OCI-LY1 (cell line): Measurements from ENCODE around the gene WIPF3.

Experiments used
- H2AFZ ChIP-seq: fragments of 200-600 bp; sonication (generic), shearing (Covaris generic); 2 replicates; pipeline ENCODE4 v1.6.0; 2014; ENCODE audit warnings: antibody characterized with exemption, mild to moderate bottlenecking, low read length
- H3F3A ChIP-seq: fragments of 200-600 bp; sonication (generic), shearing (Covaris generic); 2 replicates; pipeline ENCODE4 v1.6.0; 2014; ENCODE audit warnings: mild to moderate bottlenecking, antibody characterized with exemption, low read length, moderate library complexity; ENCODE audit not compliant: insufficient read depth
- H3K27ac ChIP-seq: fragments of 200-600 bp; sonication (generic); 2 replicates; pipeline ENCODE4 v1.5.1; 2014; ENCODE audit warnings: low read length, mixed run types, mild to moderate bottlenecking, low read depth; ENCODE audit not compliant: poor library complexity, severe bottlenecking
- H3K27me3 ChIP-seq: fragments of 200-600 bp; sonication (generic); 2 replicates; pipeline ENCODE4 v1.6.0; 2014; ENCODE audit warnings: antibody characterized with exemption, mild to moderate bottlenecking, low read length, moderate library complexity; ENCODE audit not compliant: insufficient read depth
- H3K36me3 ChIP-seq: fragments of 200-600 bp; sonication (generic); 2 replicates; pipeline ENCODE4 v1.6.1; 2014; ENCODE audit warnings: mild to moderate bottlenecking, antibody characterized with exemption, low read length, moderate library complexity, mixed read lengths; ENCODE audit not compliant: insufficient read depth
- H3K4me1 ChIP-seq: fragments of 200-600 bp; sonication (generic); 2 replicates; pipeline ENCODE4 v1.5.1; 2014; ENCODE audit warnings: mild to moderate bottlenecking, low read length, moderate library complexity; ENCODE audit not compliant: insufficient read depth, severe bottlenecking
- H3K4me2 ChIP-seq: fragments of 200-600 bp; sonication (generic), shearing (Covaris generic); 2 replicates; pipeline ENCODE4 v1.6.1; 2014; ENCODE audit warnings: low read length
- H3K4me3 ChIP-seq: fragments of 200-600 bp; sonication (generic); 2 replicates; pipeline ENCODE4 v1.5.1; 2014; ENCODE audit warnings: low read length, low read depth, mild to moderate bottlenecking, mixed read lengths; ENCODE audit not compliant: poor library complexity, severe bottlenecking
- H3K79me2 ChIP-seq: fragments of 200-600 bp; shearing (Covaris generic); 2 replicates; pipeline ENCODE4 v1.6.1; 2016; ENCODE audit warnings: mixed run types, low read length, mixed read lengths; ENCODE audit not compliant: insufficient read depth
- H3K9ac ChIP-seq: fragments of 200-600 bp; sonication (generic), shearing (Covaris generic); 2 replicates; pipeline ENCODE4 v1.6.1; 2014; ENCODE audit warnings: mild to moderate bottlenecking, low read length, mixed read lengths
- H3K9me2 ChIP-seq: fragments of 200-600 bp; sonication (generic), shearing (Covaris generic); 2 replicates; pipeline ENCODE4 v1.6.1; 2014; ENCODE audit warnings: low read depth, mild to moderate bottlenecking, low read length, mixed read lengths
- H3K9me3 ChIP-seq: fragments of 200-600 bp; shearing (Covaris generic); 2 replicates; pipeline ENCODE4 v1.6.1; 2014; ENCODE audit warnings: low read length, mixed read lengths
- H4K20me1 ChIP-seq: fragments of 200-600 bp; sonication (generic), shearing (Covaris generic); 2 replicates; pipeline ENCODE4 v1.6.0; 2016; ENCODE audit warnings: mild to moderate bottlenecking, low read length; ENCODE audit not compliant: insufficient read depth
- CTCF ChIP-seq: fragments of 200-600 bp; sonication (generic), shearing (Covaris generic); IDR thresholded peaks from 2 replicates; pipeline ENCODE4 v1.5.1; 2017; ENCODE audit warnings: mild to moderate bottlenecking, antibody characterized with exemption, low read length, moderate library complexity, mixed read lengths
- EZH2 ChIP-seq: fragments of 200-600 bp; sonication (generic), shearing (Covaris generic); IDR thresholded peaks from 2 replicates; pipeline ENCODE4 v1.8.0; 2017; ENCODE audit warnings: borderline replicate concordance, mixed run types, mild to moderate bottlenecking, antibody characterized with exemption, low read length, moderate library complexity, mixed read lengths

Gene WIPF3

GRCh38 chr7:29797112-29797944, 9.0 kb upstream of the WIPF3 start:
- Histone ChIP-seq H3K9me2 (no peaks in the 10 kb centered on the region), H3K9me3 (no peaks in the 10 kb centered on the region), H3K36me3 (no peaks in the 10 kb centered on the region; the same call in 1 of the 2 replicates), H3K9ac (no peak overlapping the region), H3K27me3 (peaks cover 5% of the 10 kb centered on the region; the same call in 1 of the 2 replicates), H3K4me3 (no peak overlapping the region), H2AFZ (no peak overlapping the region), H3F3A (no peaks in the 10 kb centered on the region), H3K79me2 (no peaks in the 10 kb centered on the region), H3K27ac (no peak overlapping the region), H3K4me2 (no peak overlapping the region), H4K20me1 (no peaks in the 10 kb centered on the region), H3K4me1 (no peaks in the 10 kb centered on the region)
- TF ChIP-seq EZH2: no peak
- no peak for TF ChIP-seq CTCF

- Histone ChIP-seq H3K9ac (no peak overlapping the region), H3K36me3 (no peaks in the 10 kb centered on the region; the same call in 1 of the 2 replicates), H3K27me3 (peaks cover 5% of the 10 kb centered on the region; the same call in 1 of the 2 replicates), H4K20me1 (no peaks in the 10 kb centered on the region), H3K79me2 (no peaks in the 10 kb centered on the region), H3F3A (no peaks in the 10 kb centered on the region), H3K4me3 (no peak overlapping the region), H3K9me2 (no peaks in the 10 kb centered on the region), H3K27ac (no peak overlapping the region), H3K9me3 (no peaks in the 10 kb centered on the region), H2AFZ (0 out of 2 replicates have a peak overlapping the region, but pooled peaks have one; percentile 15), H3K4me1 (no peaks in the 10 kb centered on the region), H3K4me2 (no peak overlapping the region)
- TF ChIP-seq EZH2 (no peak), CTCF (no peak)
Observed at GRCh38 chr7:29798422-29798821, 7.9 kb upstream of the WIPF3 start.

- H3K4me3 ChIP-seq: no peak overlapping the region
- H3K4me1 ChIP-seq: no peaks in the 10 kb centered on the region
- no peaks in the 10 kb centered on the region for H3K9me3 ChIP-seq
- no peak overlapping the region for H2AFZ ChIP-seq
- no peak overlapping the region for H3K27ac ChIP-seq
- H3K4me2 ChIP-seq: no peak overlapping the region
- no peaks in the 10 kb centered on the region for H3K79me2 ChIP-seq
- TF ChIP-seq CTCF (no peak), EZH2 (no peak)
- no peaks in the 10 kb centered on the region for H3K9me2 ChIP-seq
- H3F3A ChIP-seq: no peaks in the 10 kb centered on the region
- no peaks in the 10 kb centered on the region; the same call in 1 of the 2 replicates for H3K36me3 ChIP-seq
- H4K20me1 ChIP-seq: no peaks in the 10 kb centered on the region
- H3K9ac ChIP-seq: no peak overlapping the region
- no peaks in the 10 kb centered on the region for H3K27me3 ChIP-seq
Observed at GRCh38 chr7:29801929-29802328, 4.4 kb upstream of the WIPF3 start.
